Immature natural killer cell (primary cell): ENCODE data around the gene PTEN. TPM values are rescaled to one million over a fixed set of nuclear protein-coding genes. Genes with fewer than 3 reads are reported as not detected.

Experiments
- DNase-seq, 3 donors: peaks; one replicate each; pipeline ENCODE4 v3.0.0; 2022; ENCODE audit warnings: mixed read lengths in 1 of 3
- H3K27ac Mint-ChIP-seq, 6 donors: one replicate each; pipeline ENCODE4 v1.8.0; 2020; ENCODE audit warnings: mixed read lengths in 6 of 6, mild to moderate bottlenecking in 5 of 6, inconsistent platforms in 4 of 6, moderate library complexity in 3 of 6
- H3K27me3 Mint-ChIP-seq, 3 donors: one replicate each; pipeline ENCODE4 v1.8.0; 2020 to 2021; ENCODE audit warnings: low read depth in 3 of 3, mild to moderate bottlenecking in 3 of 3, mixed read lengths in 3 of 3, moderate library complexity in 3 of 3, inconsistent platforms in 1 of 3
- H3K36me3 Mint-ChIP-seq, 3 donors: one replicate each; pipeline ENCODE4 v1.8.0; 2020; ENCODE audit warnings: mixed read lengths in 3 of 3, inconsistent platforms in 2 of 3, mild to moderate bottlenecking in 2 of 3
- H3K4me1 Mint-ChIP-seq, 2 donors: one replicate each; pipeline ENCODE4 v1.8.0; 2020; ENCODE audit warnings: inconsistent platforms in 2 of 2, mild to moderate bottlenecking in 2 of 2, mixed read lengths in 2 of 2, moderate library complexity in 1 of 2
- H3K4me3 Mint-ChIP-seq, 5 donors: one replicate each; pipeline ENCODE4 v1.8.0; 2020; ENCODE audit warnings: mild to moderate bottlenecking in 5 of 5, mixed read lengths in 5 of 5, inconsistent platforms in 3 of 5, moderate library complexity in 3 of 5
- H3K9me3 Mint-ChIP-seq, 6 donors: one replicate each; pipeline ENCODE4 v1.8.0; 2020; ENCODE audit warnings: mild to moderate bottlenecking in 6 of 6, mixed read lengths in 6 of 6, inconsistent platforms in 4 of 6, moderate library complexity in 3 of 6
- polyA plus RNA-seq, 3 donors: library from polyadenylated mRNA; unstranded; fragments of 300-500 nt; fragmentation: Illumina TruSeq; gene quantifications; one replicate each; pipeline ENCODE4 v1.2.3, GENCODE V29; 2021

PTEN gene
- polyA plus RNA-seq, 3 donors from 2014 or later, result 18.0 to 33.5 (median 30.6) TPM

GRCh38 chr10:88008866-88009470 is 145.5 kb downstream of the PTEN start:
- Mint-ChIP-seq H3K27me3 (no peaks in the 10 kb centered on the region), H3K36me3 (no peaks in the 10 kb centered on the region), H3K27ac (no peak overlapping the region), H3K4me3 (no peak overlapping the region), H3K9me3 (peaks cover 0 to 1% (median 0%) of the 10 kb centered on the region in 6 donors), H3K4me1 (no peaks in the 10 kb centered on the region)
- no peak for DNase-seq

DNA sequence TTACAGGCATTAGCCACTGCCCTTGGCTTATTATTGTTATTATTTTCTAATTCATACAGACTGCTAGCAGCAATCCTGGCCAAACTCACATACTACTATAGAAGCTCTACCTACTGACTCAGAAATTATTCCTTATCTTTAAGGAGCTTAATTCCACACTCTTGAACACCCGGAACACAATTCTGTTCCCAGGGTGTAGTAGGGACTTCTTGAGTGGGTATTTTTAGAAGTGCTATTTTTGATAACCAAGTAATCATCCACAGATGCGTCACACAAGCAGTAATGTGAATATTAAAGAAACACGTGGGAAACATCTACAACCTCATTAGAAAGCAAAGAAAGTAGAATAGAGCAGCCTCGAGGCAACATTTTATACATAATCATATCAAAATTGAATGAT is 149.2 kb downstream of the PTEN start:
- Mint-ChIP-seq H3K4me1 (no peaks in the 10 kb centered on the region), H3K27me3 (peaks cover 0 to 2% (median 0%) of the 10 kb centered on the region in 3 donors), H3K9me3 (peaks cover 0 to 1% (median 0%) of the 10 kb centered on the region in 6 donors), H3K27ac (no peak overlapping the region), H3K36me3 (no peaks in the 10 kb centered on the region), H3K4me3 (no peak overlapping the region)
- DNase-seq, result no peak

- DNase-seq, result no peak
- no peaks in the 10 kb centered on the region for H3K9me3 Mint-ChIP-seq
- no peaks in the 10 kb centered on the region for H3K4me1 Mint-ChIP-seq
- no peak overlapping the region for H3K27ac Mint-ChIP-seq
- peaks cover 0 to 4% (median 2%) of the 10 kb centered on the region in 3 donors for H3K27me3 Mint-ChIP-seq
- H3K36me3 Mint-ChIP-seq, result peaks cover 0 to 8% (median 0%) of the 10 kb centered on the region in 3 donors
- no peak overlapping the region for H3K4me3 Mint-ChIP-seq
Measured at GRCh38 chr10:88017781-88018180, 154.4 kb downstream of the PTEN start.

GRCh38 chr10:88019753-88020152 is 156.3 kb downstream of the PTEN start:
- H3K27me3 Mint-ChIP-seq, result peaks cover 0 to 4% (median 2%) of the 10 kb centered on the region in 3 donors
- DNase-seq, result no peak
- no peak overlapping the region for H3K27ac Mint-ChIP-seq
- no peaks in the 10 kb centered on the region for H3K4me1 Mint-ChIP-seq
- peaks cover 0 to 11% (median 0%) of the 10 kb centered on the region in 3 donors for H3K36me3 Mint-ChIP-seq
- H3K4me3 Mint-ChIP-seq, result no peak overlapping the region
- H3K9me3 Mint-ChIP-seq, result no peaks in the 10 kb centered on the region

Other genes with a start within 250 kb of the PTEN start
- gene PAPSS2, start 203.7 kb upstream of the PTEN start, polyA plus RNA-seq, result under 1 TPM in 2 of 3 donors, not detected in 1; 0.11 to 0.14 TPM
- gene ATAD1, start 45.4 kb upstream of the PTEN start, polyA plus RNA-seq, result 10 to 100 TPM; 31.2 to 44.0 (median 42.1) TPM
- under 1 TPM in 2 of 3 donors, not detected in 1; 0.06 to 0.17 TPM for gene KLLN, start 92 bp upstream of the PTEN start, polyA plus RNA-seq